Measurements from ENCODE around the gene STX18. TPM values are rescaled to one million over a fixed set of nuclear protein-coding genes. Genes with fewer than 3 reads are reported as not detected.

The STX18 gene
- total RNA-seq, 4 donors from 2014 or later = 17.8 to 25.4 (median 23.4) TPM

GRCh38 chr4:4440333-4441061 lies 101.4 kb downstream of the STX18 start:
- no peak for TF ChIP-seq POLR2AphosphoS5 (IDR thresholded peaks at IDR 0.05)
- no peak for TF ChIP-seq CTCF (IDR thresholded peaks at IDR 0.05)
- TF ChIP-seq EP300 (IDR thresholded peaks at IDR 0.05) = no peak
- TF ChIP-seq POLR2A (IDR thresholded peaks at IDR 0.05) = no peak
- H3K4me3 ChIP-seq = no peak overlapping the region
- 79% methylated on average over 2 of the region's 2 CpGs; no CpG with 5 or more reads in 1 of the 2 donors for WGBS, 2 donors (ENCODE audit: low coverage in 1 of 2)

GRCh38 chr4:4439782-4440181 lies 102.1 kb downstream of the STX18 start:
- Histone ChIP-seq H3K9me3 (no peaks in the 10 kb centered on the region), H3K36me3 (peaks cover 0 to 40% of the 10 kb centered on the region in 2 donors), H3K4me1 (no peaks in the 10 kb centered on the region), H3K27me3 (no peaks in the 10 kb centered on the region), H3K27ac (no peak overlapping the region), H3K4me3 (no peak overlapping the region)
- ATAC-seq = no peak
- TF ChIP-seq POLR2AphosphoS5 (IDR thresholded peaks at IDR 0.05) = no peak
- no peak for TF ChIP-seq POLR2A (IDR thresholded peaks at IDR 0.05)
- TF ChIP-seq CTCF (IDR thresholded peaks at IDR 0.05) = no peak
- no peak for TF ChIP-seq EP300 (IDR thresholded peaks at IDR 0.05)
- 49 to 74% methylated on average over 4 of the region's 4 CpGs for WGBS, 2 donors (ENCODE audit: low coverage in 1 of 2)

More at GRCh38 chr4:4440333-4441061, 101.4 kb downstream of the STX18 start:
- H3K36me3 ChIP-seq = peaks cover 0 to 33% of the 10 kb centered on the region in 2 donors
- no peaks in the 10 kb centered on the region for H3K9me3 ChIP-seq
- no peaks in the 10 kb centered on the region for H3K4me1 ChIP-seq
- H3K27ac ChIP-seq = no peak overlapping the region
- no peaks in the 10 kb centered on the region for H3K27me3 ChIP-seq
- no peak for ATAC-seq

- no peak for ATAC-seq
- Histone ChIP-seq H3K36me3 (peaks cover 0 to 48% of the 10 kb centered on the region in 2 donors), H3K27ac (no peak overlapping the region)
These were observed 103.0 kb downstream of the STX18 start for GRCh38 chr4:4438891-4439290.

GRCh38 chr4:4437798-4438470 lies 103.9 kb downstream of the STX18 start:
- TF ChIP-seq POLR2A (IDR thresholded peaks at IDR 0.05) = no peak
- TF ChIP-seq POLR2AphosphoS5 (IDR thresholded peaks at IDR 0.05) = no peak
- no peak for TF ChIP-seq EP300 (IDR thresholded peaks at IDR 0.05)
- no peak for TF ChIP-seq CTCF (IDR thresholded peaks at IDR 0.05)
- H3K27me3 ChIP-seq = no peaks in the 10 kb centered on the region
- H3K4me1 ChIP-seq = no peaks in the 10 kb centered on the region
- H3K9me3 ChIP-seq = no peaks in the 10 kb centered on the region
- H3K36me3 ChIP-seq = peaks cover 0 to 58% of the 10 kb centered on the region in 2 donors
- ATAC-seq = no peak
- 88 to 95% methylated on average over 5 to 6 of the region's 13 CpGs for WGBS, 2 donors (ENCODE audit: low coverage in 1 of 2)
- no peak overlapping the region for H3K27ac ChIP-seq
- no peak overlapping the region for H3K4me3 ChIP-seq

More at GRCh38 chr4:4438891-4439290, 103.0 kb downstream of the STX18 start:
- no peaks in the 10 kb centered on the region for H3K4me1 ChIP-seq
- H3K9me3 ChIP-seq = no peaks in the 10 kb centered on the region
- H3K4me3 ChIP-seq = no peak overlapping the region
- H3K27me3 ChIP-seq = no peaks in the 10 kb centered on the region
- TF ChIP-seq POLR2A (IDR thresholded peaks at IDR 0.05) = no peak
- TF ChIP-seq POLR2AphosphoS5 (IDR thresholded peaks at IDR 0.05) = no peak
- TF ChIP-seq EP300 (IDR thresholded peaks at IDR 0.05) = no peak
- TF ChIP-seq CTCF (IDR thresholded peaks at IDR 0.05) = no peak
